Measurements from ENCODE around the gene SLC8A1. TPM values are rescaled to one million over a fixed set of nuclear protein-coding genes. Genes with fewer than 3 reads are reported as not detected.

SLC8A1 gene
- total RNA-seq, 2 experiments from 2014 or later, result 0.44 to 1.1 TPM

DNA sequence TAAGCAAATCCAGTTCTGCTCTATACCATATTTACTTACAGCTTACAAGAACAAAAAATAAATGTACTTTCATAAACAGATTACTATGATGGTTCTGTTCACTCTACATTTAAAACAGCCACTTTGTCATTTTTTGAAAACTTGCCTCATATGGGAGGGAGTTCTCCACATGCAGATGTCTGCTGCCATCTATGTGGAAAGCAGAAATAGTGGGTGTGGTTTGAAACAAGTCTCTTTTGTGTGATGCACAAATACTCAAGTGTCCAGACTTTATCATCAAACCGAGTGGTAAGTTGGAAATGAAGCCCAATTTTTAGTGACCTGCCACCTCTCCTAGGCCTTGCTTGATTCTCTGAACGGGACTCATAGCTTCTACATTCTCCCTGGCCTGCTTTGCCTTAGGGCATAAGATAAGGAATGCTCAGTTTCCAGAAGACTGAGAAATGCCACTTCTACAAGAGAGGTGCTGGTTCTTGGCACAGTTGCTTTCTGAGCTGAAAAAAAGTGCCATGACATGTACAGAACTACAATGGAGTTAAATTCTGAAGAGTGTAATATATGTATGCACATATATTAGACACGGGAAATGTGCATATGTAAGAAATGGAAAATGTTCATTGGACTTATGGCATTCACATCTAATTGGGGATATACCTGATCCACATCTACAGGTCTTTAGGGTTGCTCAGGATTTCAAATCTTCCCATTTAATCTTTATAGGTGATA lies 221.0 kb downstream of the SLC8A1 start:
- ATAC-seq (no peak), DNase-seq (no peak)
- CTCF ChIA-PET, result no interaction called here
- no peaks in the 10 kb centered on the region for H3K9me3 Mint-ChIP-seq (ENCODE audit: low read depth)
- H3K36me3 Mint-ChIP-seq, result no peaks in the 10 kb centered on the region
- H3K27me3 Mint-ChIP-seq, result no peaks in the 10 kb centered on the region
- no peaks in the 10 kb centered on the region for H3K4me1 Mint-ChIP-seq
- no peak overlapping the region for H3K27ac Mint-ChIP-seq
- H3K4me3 Mint-ChIP-seq, result no peak overlapping the region

DNA sequence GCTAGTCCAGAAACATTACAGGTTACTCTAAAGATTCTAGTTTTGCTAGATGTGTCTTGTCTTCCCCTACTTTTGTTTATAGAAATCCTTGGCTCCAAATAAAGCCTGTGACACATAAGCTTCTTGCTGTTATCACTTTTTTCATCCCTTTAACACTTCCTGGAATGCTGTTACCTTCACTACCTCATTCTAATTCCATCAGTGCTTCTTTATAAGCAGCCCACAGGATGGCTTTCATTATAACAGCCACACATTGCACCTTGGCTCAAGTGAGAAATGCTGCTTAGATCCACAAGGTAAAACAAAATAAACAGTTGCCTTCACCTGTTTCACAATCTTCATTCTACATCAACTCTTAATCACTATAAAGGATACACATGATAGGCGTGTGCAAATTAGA lies 221.7 kb downstream of the SLC8A1 start:
- Mint-ChIP-seq H3K36me3 (no peaks in the 10 kb centered on the region), H3K27me3 (no peaks in the 10 kb centered on the region), H3K27ac (no peak overlapping the region), H3K4me1 (no peaks in the 10 kb centered on the region), H3K4me3 (no peak overlapping the region), H3K9me3 (ENCODE audit: low read depth) (no peaks in the 10 kb centered on the region)
- CTCF ChIA-PET, result no interaction called here
- ATAC-seq (no peak), DNase-seq (no peak)

DNA sequence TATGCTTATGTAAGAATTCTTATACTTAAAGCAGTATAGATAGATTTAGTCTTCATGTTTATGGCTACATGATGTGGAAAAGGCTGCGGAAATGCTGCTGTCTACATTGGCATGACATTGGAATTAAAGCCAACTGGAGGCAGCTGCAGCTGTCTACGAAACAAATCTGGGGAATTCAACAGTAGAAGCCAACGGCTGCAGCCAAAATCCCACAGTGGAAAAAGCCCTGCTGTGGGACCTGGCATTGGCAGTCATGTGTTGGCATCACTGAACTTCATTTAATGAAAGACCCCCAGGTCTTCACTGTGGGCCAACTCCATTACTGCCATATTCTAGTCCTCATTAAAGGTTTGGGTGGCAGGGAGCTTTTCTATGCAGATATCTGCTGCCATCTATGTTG lies 223.6 kb downstream of the SLC8A1 start:
- DNase-seq, result no peak
- no peak overlapping the region for H3K27ac Mint-ChIP-seq
- CTCF ChIA-PET, result no interaction called here
- ATAC-seq, result no peak
- no peaks in the 10 kb centered on the region for H3K36me3 Mint-ChIP-seq
- no peaks in the 10 kb centered on the region for H3K27me3 Mint-ChIP-seq
- H3K9me3 Mint-ChIP-seq (ENCODE audit: low read depth), result no peaks in the 10 kb centered on the region
- no peak overlapping the region for H3K4me3 Mint-ChIP-seq
- H3K4me1 Mint-ChIP-seq, result no peaks in the 10 kb centered on the region

DNA sequence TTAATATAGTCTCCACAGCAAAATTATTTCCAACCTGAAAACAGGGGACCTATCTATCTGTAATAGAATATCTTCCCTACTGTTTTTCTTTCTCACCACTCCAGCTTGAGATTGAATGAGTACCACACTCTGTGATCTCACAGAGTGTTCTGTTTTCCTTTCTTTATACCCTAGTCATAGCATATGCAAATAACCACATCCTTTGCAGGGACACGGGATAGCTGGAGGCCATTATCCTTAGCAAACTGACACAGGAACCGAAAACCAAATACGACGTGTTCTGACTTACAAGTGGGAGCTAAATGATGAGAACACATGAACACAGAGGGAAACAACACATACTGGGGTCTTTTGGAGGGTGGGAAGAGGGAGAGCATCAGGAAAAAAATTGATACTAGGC lies 224.7 kb downstream of the SLC8A1 start:
- Mint-ChIP-seq H3K4me3 (no peak overlapping the region), H3K27ac (no peak overlapping the region), H3K27me3 (no peaks in the 10 kb centered on the region), H3K36me3 (no peaks in the 10 kb centered on the region), H3K9me3 (ENCODE audit: low read depth) (no peaks in the 10 kb centered on the region), H3K4me1 (no peaks in the 10 kb centered on the region)
- CTCF ChIA-PET, result no interaction called here
- ATAC-seq (no peak), DNase-seq (no peak)

DNA sequence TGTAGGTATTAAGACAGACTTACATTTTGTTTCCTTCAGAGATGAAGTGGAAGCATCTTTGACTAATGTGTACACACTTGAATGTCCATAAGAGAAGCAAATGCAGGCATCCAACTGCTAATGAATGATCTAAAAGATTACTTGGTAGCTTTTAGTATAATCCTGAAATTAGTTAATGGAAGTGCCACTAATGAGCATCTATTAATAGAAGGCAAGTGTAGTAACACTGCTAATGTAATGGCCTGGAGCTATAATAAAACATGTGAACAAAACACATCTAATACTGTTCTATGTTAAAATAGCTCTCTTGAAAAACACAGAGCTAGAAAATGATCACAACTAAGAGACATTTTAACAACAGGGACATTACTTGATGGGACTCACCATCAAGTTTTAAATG lies 225.3 kb downstream of the SLC8A1 start:
- Mint-ChIP-seq H3K9me3 (ENCODE audit: low read depth) (no peaks in the 10 kb centered on the region), H3K4me1 (no peaks in the 10 kb centered on the region), H3K36me3 (no peaks in the 10 kb centered on the region), H3K27me3 (no peaks in the 10 kb centered on the region), H3K27ac (no peak overlapping the region), H3K4me3 (no peak overlapping the region)
- DNase-seq (no peak), ATAC-seq (no peak)
- CTCF ChIA-PET, result no interaction called here

DNA sequence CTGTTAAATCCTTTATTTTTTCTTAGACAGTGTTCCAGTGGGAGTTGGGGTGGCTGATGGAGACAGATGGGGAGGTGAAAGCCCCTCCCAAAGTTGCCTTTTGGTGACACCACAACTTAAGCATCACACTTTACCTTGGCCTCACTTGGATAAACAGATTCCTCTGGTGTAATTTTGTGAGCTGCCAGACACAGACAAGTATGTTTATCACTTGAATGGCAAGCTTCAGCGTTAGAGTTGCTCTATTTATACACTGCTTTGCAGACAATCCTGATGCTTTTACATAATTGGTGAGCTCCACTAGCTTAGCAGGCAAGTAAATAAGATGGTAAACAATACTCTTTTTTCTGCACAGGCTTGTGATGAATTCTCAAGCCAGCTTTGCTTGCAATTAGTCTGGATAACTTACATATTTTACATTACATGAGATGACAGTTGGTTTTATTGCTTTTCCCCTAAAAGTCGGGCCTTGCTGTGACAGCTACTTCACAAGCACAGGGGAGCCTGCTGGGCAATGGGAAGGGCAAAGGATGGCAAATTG lies 226.2 kb downstream of the SLC8A1 start:
- Mint-ChIP-seq H3K4me1 (no peaks in the 10 kb centered on the region), H3K27me3 (no peaks in the 10 kb centered on the region), H3K27ac (no peak overlapping the region), H3K9me3 (ENCODE audit: low read depth) (no peaks in the 10 kb centered on the region), H3K4me3 (no peak overlapping the region), H3K36me3 (no peaks in the 10 kb centered on the region)
- DNase-seq, result no peak
- ATAC-seq, result no peak
- CTCF ChIA-PET, result no interaction called here

DNA sequence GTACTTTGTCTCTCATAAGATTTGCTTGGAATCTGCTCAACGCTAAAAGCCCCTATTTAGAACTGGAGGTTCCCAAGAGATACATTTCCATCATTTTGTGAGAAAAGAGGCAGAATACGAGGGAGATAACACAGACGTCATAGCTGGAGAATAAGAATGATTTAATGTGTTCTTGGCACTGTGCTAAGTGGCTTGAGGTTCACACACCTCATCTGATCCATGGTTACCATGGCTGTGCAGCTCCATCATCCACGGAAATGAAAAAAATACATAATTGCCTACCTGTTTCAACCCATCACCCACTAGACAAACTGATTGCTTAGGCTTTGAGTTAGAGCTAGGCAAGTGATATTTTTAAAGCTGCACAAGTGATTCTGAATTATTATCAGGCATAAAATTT lies 227.6 kb downstream of the SLC8A1 start:
- no peaks in the 10 kb centered on the region for H3K27me3 Mint-ChIP-seq
- ATAC-seq (no peak), DNase-seq (no peak)
- CTCF ChIA-PET, result no interaction called here
- H3K36me3 Mint-ChIP-seq, result no peaks in the 10 kb centered on the region
- no peak overlapping the region for H3K4me3 Mint-ChIP-seq
- no peaks in the 10 kb centered on the region for H3K9me3 Mint-ChIP-seq (ENCODE audit: low read depth)
- no peaks in the 10 kb centered on the region for H3K4me1 Mint-ChIP-seq
- no peak overlapping the region for H3K27ac Mint-ChIP-seq

DNA sequence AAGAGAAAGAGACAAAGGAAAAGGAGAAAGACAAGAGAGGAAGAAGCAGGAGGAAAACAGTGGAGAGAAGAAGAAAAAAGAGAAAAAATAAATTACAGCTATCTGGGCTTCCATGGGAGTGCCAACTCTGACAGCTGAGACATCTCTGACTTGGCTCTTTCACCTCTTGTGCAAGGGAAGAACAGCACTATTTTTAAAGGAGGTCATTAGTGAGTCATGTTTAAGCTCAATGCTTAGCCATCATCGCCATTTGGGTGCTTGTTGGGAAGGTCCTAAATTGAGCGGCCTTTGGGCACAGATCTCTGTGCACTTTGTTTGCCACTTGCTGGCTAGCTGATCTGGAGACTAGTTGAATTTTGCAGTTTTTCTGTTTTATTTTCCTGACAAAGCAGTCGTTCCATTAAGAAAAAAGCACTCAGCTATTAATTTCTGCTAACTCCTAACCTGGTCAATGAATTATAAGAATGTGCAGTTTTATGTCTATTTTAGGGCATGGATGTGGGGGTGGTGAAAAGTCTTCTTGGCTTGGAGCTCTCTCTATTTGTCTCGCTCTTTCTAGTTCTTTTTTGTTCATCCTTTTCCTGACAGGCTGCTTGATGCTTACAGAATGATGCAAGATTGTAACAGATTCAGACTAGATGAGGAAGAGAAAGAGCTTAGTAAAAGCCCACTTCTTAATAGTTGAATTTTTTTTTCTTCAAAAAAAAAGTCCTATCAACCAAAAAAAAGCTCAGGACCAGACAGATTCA lies 231.5 kb downstream of the SLC8A1 start:
- CTCF ChIA-PET, result no interaction called here

DNA sequence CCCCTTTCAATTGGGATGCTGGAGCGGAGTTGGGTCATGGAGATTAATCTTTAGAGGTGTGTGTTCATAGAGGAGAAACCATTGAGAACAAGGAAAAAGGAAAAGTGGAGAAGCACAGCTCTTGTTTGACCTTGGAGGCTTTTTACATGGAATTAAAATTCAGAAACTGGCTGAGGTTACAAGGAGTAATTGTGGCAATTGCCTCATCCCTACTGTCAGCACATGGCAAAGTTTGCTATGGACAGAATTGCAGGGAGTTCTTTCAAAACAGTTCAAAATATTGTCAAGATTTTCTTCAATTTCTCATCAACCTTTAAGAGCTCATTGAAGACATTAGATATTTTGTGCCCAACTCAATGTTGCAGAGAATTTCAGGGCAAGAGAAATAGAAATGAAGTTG lies 232.7 kb downstream of the SLC8A1 start:
- Mint-ChIP-seq H3K27ac (no peak overlapping the region), H3K4me3 (no peak overlapping the region), H3K4me1 (no peaks in the 10 kb centered on the region), H3K27me3 (no peaks in the 10 kb centered on the region), H3K9me3 (ENCODE audit: low read depth) (peaks cover 2% of the 10 kb centered on the region), H3K36me3 (no peaks in the 10 kb centered on the region)
- DNase-seq, result no peak
- no peak for ATAC-seq
- CTCF ChIA-PET, result no interaction called here

More for the DNA sequence above, 231.5 kb downstream of the SLC8A1 start:
- no peaks in the 10 kb centered on the region for H3K36me3 Mint-ChIP-seq
- no peaks in the 10 kb centered on the region for H3K4me1 Mint-ChIP-seq
- H3K27ac Mint-ChIP-seq, result no peak overlapping the region
- no peaks in the 10 kb centered on the region for H3K27me3 Mint-ChIP-seq
- peaks cover 2% of the 10 kb centered on the region for H3K9me3 Mint-ChIP-seq (ENCODE audit: low read depth)
- no peak for ATAC-seq
- no peak for DNase-seq
- H3K4me3 Mint-ChIP-seq, result no peak overlapping the region

DNA sequence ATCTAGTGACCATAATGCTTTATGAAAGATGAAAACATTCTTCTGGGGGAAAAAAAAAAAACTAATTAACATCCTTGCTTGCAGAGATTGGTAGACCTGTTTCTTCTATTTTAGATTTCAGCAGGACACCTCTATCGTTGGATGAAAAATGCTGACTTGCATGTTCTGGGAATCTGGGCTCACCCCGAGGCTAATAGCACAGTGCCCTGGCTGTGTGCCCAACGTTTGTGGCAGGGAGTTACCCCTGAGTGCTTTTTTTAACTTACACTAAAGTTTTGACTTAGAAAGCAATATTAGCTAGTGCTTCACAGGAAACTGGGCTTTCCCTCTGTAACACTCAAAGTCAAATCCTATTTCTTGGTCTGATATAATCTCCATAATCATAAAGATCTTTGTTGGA lies 233.2 kb downstream of the SLC8A1 start:
- Mint-ChIP-seq H3K9me3 (ENCODE audit: low read depth) (peaks cover 2% of the 10 kb centered on the region), H3K27ac (no peak overlapping the region), H3K4me3 (no peak overlapping the region), H3K4me1 (no peaks in the 10 kb centered on the region), H3K36me3 (no peaks in the 10 kb centered on the region), H3K27me3 (no peaks in the 10 kb centered on the region)
- ATAC-seq (no peak), DNase-seq (no peak)
- CTCF ChIA-PET, result no interaction called here

DNA sequence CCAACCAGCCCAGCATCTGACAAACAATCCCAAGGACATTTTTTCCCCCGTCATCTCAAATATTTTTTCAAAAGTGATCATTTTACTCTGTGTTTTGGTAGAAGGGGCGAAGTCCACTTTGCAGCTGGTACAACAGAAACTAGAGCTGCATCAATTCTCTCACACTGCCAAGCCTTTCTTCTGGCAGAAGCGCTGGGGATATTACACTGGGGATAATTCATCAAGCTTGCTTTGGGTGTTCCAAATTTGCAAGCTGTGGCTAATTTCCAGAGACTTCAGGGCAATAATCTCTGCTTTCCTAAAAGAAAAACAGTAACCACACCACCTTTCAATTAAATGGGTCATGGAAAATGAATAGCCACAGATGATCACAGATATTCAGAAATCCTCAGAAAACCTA lies 238.3 kb downstream of the SLC8A1 start:
- H3K36me3 Mint-ChIP-seq, result no peaks in the 10 kb centered on the region
- CTCF ChIA-PET, result no interaction called here
- peaks cover 2% of the 10 kb centered on the region for H3K9me3 Mint-ChIP-seq (ENCODE audit: low read depth)
- no peaks in the 10 kb centered on the region for H3K27me3 Mint-ChIP-seq
- ATAC-seq (no peak), DNase-seq (no peak)
- no peak overlapping the region for H3K4me3 Mint-ChIP-seq
- H3K27ac Mint-ChIP-seq, result no peak overlapping the region
- H3K4me1 Mint-ChIP-seq, result peaks cover 2% of the 10 kb centered on the region

DNA sequence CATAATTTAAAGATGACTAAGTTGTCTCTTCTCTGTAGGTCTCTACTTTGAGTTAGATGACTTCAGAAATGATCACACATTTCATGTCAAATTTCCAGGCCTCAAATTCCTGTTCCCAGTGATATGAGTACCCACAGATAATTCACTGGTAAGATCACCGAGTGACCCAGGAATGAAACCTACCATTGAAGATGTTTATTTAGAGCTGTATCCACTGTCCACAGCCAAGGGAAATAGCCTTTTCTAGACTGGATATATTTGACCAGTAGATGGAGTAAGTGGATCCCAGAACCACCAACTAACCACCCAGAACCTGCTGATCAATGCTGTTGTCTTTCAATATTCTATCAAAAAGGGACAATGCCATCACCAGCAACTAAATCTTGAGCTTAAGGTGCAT lies 238.8 kb downstream of the SLC8A1 start:
- H3K36me3 Mint-ChIP-seq, result no peaks in the 10 kb centered on the region
- H3K9me3 Mint-ChIP-seq (ENCODE audit: low read depth), result peaks cover 2% of the 10 kb centered on the region
- CTCF ChIA-PET, result no interaction called here
- DNase-seq, result no peak
- no peak for ATAC-seq
- peaks cover 2% of the 10 kb centered on the region for H3K4me1 Mint-ChIP-seq
- no peak overlapping the region for H3K4me3 Mint-ChIP-seq
- no peaks in the 10 kb centered on the region for H3K27me3 Mint-ChIP-seq
- no peak overlapping the region for H3K27ac Mint-ChIP-seq

DNA sequence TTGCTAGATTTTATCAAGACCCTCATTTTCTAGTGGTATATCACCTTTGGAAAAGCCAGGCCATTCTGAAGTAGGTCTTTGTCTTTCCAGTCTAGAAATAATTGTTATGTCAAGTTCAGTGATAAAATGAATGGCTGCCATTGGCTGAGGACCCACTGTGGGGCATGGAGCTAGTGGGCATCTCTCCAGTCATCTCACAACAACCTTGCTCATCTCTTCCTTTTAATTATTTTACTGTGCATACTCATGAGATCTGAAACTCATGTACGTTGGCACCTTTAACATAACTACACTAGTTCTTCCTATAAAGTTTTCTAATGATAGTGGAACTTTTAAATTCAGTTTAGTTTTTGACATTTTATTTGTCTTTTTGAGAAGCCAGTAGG lies 240.9 kb downstream of the SLC8A1 start:
- DNase-seq (no peak), ATAC-seq (no peak)
- Mint-ChIP-seq H3K27me3 (no peaks in the 10 kb centered on the region), H3K27ac (no peak overlapping the region), H3K9me3 (ENCODE audit: low read depth) (no peaks in the 10 kb centered on the region), H3K4me1 (peaks cover 2% of the 10 kb centered on the region), H3K36me3 (no peaks in the 10 kb centered on the region), H3K4me3 (no peak overlapping the region)
- CTCF ChIA-PET, result no interaction called here

DNA sequence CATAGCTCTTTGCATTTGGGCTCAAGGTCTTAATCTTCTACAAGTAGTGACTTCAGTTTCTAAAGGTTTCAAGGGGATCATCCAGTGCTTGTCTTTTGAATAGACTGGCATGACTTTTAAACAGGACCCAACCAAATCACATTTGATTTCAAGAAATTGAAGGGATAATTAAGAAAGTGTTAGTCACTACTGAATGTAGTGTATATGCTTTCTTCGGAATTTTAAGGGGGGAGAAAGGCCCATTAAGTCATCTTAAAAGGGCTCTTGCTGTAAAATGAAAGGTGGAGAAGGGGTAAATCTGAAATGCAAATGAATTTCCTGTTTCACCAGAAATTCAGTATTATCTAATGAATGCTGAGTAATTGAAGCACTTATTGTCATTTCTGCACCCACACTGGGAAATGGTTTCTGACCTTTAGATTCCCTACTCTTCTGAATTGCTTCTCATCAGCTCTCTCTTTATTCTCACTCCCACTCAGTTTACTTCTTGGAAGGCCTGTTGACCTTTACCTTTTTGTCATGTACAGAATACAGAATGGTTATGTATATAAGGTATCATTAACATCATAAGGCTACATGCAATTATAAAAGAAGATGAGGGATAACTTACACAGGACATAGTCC lies 241.4 kb downstream of the SLC8A1 start:
- no peaks in the 10 kb centered on the region for H3K9me3 Mint-ChIP-seq (ENCODE audit: low read depth)
- H3K4me3 Mint-ChIP-seq, result no peak overlapping the region
- CTCF ChIA-PET, result no interaction called here
- H3K27ac Mint-ChIP-seq, result no peak overlapping the region
- DNase-seq (no peak), ATAC-seq (no peak)
- H3K36me3 Mint-ChIP-seq, result no peaks in the 10 kb centered on the region
- H3K27me3 Mint-ChIP-seq, result no peaks in the 10 kb centered on the region
- H3K4me1 Mint-ChIP-seq, result peaks cover 2% of the 10 kb centered on the region

Data from activated CD8-positive, alpha-beta memory T cell treated with anti-CD3 and anti-CD28 coated beads, Interleukin-2, amount 10 ng/mL, durations not matched to agents 7 days and 5 days (primary cell).